NCI-H460 (cell line): ENCODE data around the gene RPL27. TPM values are rescaled to one million over a fixed set of nuclear protein-coding genes. Genes with fewer than 3 reads are reported as not detected.
A peak's percentile ranks its signal among the peaks of the same experiment; 100 is the strongest.

Source experiments
- DNase-seq: peaks from one replicate; pipeline ENCODE4 v3.0.0-alpha.2; 2016; ENCODE audit warnings: low read depth; ENCODE audit errors: extremely low read depth
- total RNA-seq: library from RNA; depleted of rRNA; stranded (reverse); fragments of >200 nt; shearing (Covaris generic); gene quantifications from 2 replicates; pipeline ENCODE4 v1.2.3, GENCODE V29; 2014

Gene RPL27
- total RNA-seq, 1 experiment from 2014 or later = 2,900 TPM

- no peak for DNase-seq
Observed at GRCh38 chr17:43020030-43020621, 21.9 kb downstream of the RPL27 start.

GRCh38 chr17:43020789-43021740 lies 22.8 kb downstream of the RPL27 start:
- DNase-seq = peak; percentile 51

- peak; percentile 73 for DNase-seq
Observed at GRCh38 chr17:43021741-43022512, 23.7 kb downstream of the RPL27 start, which contains the start of gene VAT1. VAT1 (minus strand) TSS chr17:43022385; CDS start chr17:43022322, 63 bp downstream.

GRCh38 chr17:43024407-43025289 lies 26.4 kb downstream of the RPL27 start, which contains the start of gene RND2:
RND2 (plus strand) TSS chr17:43025231; CDS start chr17:43025348, 117 bp downstream.
- peak; percentile 89 for DNase-seq

- DNase-seq = no peak
Observed at GRCh38 chr17:43025290-43025657, 27.1 kb downstream of the RPL27 start.

- no peak for DNase-seq
Observed at GRCh38 chr17:43025766-43026537, 27.7 kb downstream of the RPL27 start.

- no peak for DNase-seq
Observed at GRCh38 chr17:43026595-43026994, 28.4 kb downstream of the RPL27 start.

GRCh38 chr17:43027091-43028032 lies 29.1 kb downstream of the RPL27 start:
- no peak for DNase-seq

- DNase-seq = no peak
Observed at GRCh38 chr17:43028221-43028861, 30.1 kb downstream of the RPL27 start.

- no peak for DNase-seq
Observed at GRCh38 chr17:43030137-43030767, 32.0 kb downstream of the RPL27 start.

- DNase-seq = no peak
Observed at GRCh38 chr17:43031666-43032065, 33.4 kb downstream of the RPL27 start.

GRCh38 chr17:43033948-43034881 lies 36.0 kb downstream of the RPL27 start:
- DNase-seq = no peak

GRCh38 chr17:43034894-43035293 lies 36.7 kb downstream of the RPL27 start:
- no peak for DNase-seq

GRCh38 chr17:43039646-43040045 lies 41.4 kb downstream of the RPL27 start:
- no peak for DNase-seq

GRCh38 chr17:43040655-43041054 lies 42.4 kb downstream of the RPL27 start:
- no peak for DNase-seq

GRCh38 chr17:43042025-43042628 lies 43.9 kb downstream of the RPL27 start:
- DNase-seq = no peak
